Stomach (tissue), 9 donors: ENCODE results near the gene TAF4. TPM values are rescaled to one million over a fixed set of nuclear protein-coding genes. Genes with fewer than 3 reads are reported as not detected.

Experiments
- DNase-seq, 2 donors: peaks; one replicate each; pipeline versions ENCODE4 v3.0.0 to v3.0.0-alpha.2; 2013 to 2019
- H3K27ac ChIP-seq, 5 donors: fragments of 200-600 bp in 4 of 5; sonication (generic) in 4 of 5; one replicate each; pipeline ENCODE4 v1.5.1; 2013 to 2019; ENCODE audit warnings: mild to moderate bottlenecking in 1 of 5, moderate library complexity in 1 of 5
- H3K27me3 ChIP-seq, 3 donors: fragments of 200-600 bp; sonication (generic); one replicate each; pipeline ENCODE4 v1.5.1; 2017 to 2019; ENCODE audit warnings: mixed run types in 1 of 3
- H3K36me3 ChIP-seq, 4 donors: fragments of 200-600 bp; sonication (generic); 1 replicate in 3 of 4; 2 replicates in 1 of 4; pipeline ENCODE4 v1.5.1; 2016 to 2019
- H3K4me1 ChIP-seq, 4 donors: fragments of 200-600 bp; sonication (generic); one replicate each; pipeline ENCODE4 v1.5.1; 2016 to 2019
- H3K4me3 ChIP-seq, 4 donors: fragments of 200-600 bp; sonication (generic) in 3 of 4; one replicate each; pipeline ENCODE4 v1.5.1; 2016 to 2019; ENCODE audit warnings: mild to moderate bottlenecking in 1 of 4
- H3K9me3 ChIP-seq, 4 donors: fragments of 200-600 bp; sonication (generic); one replicate each; pipeline ENCODE4 v1.5.1; 2016 to 2019
- EP300 ChIP-seq: sonication (generic); formaldehyde crosslinking; IDR thresholded peaks from one replicate; pipeline ENCODE4 v1.6.1; 2017; ENCODE audit warnings: antibody characterized with exemption
- POLR2A ChIP-seq, 4 donors: fragments of 450-650 bp; IDR thresholded peaks; one replicate each; pipeline ENCODE4 v1.6.1; 2016; ENCODE audit warnings: antibody characterized with exemption in 4 of 4, control low read depth in 2 of 4, mild to moderate bottlenecking in 1 of 4, moderate library complexity in 1 of 4
- POLR2AphosphoS5 ChIP-seq, 3 donors: sonication (generic); formaldehyde crosslinking; IDR thresholded peaks; one replicate each; pipeline ENCODE4 v1.6.1; 2016; ENCODE audit warnings: antibody characterized with exemption in 3 of 3
- WGBS, 5 donors: extraction: QIAGEN DNeasy Blood & Tissue Kit in 3 of 5; methylation state at CpG; one replicate each; pipeline versions ENCODE4 v1.1.5 to v1.1.7; 2013 to 2018; 5-methylcytosine and 5-hydroxymethylcytosine counted together
- intact Hi-C: fragments of 100-400 bp; cut with DNase I; formaldehyde crosslinking; loops from one replicate; pipeline ENCODE4 v1.15.1; 2023; ENCODE audit warnings: low total_unique reads
- polyA plus RNA-seq, 3 donors: library from polyadenylated mRNA; stranded (reverse); fragments of 200-250 nt; gene quantifications; one replicate each; pipeline ENCODE4 v1.2.3, GENCODE V29; 2013
- total RNA-seq, 5 donors: library from RNA; depleted of rRNA; stranded (reverse); fragments of >200 nt; gene quantifications; one replicate each; pipeline versions ENCODE4 v1.1.0 to v1.2.3, GENCODE V29; 2014 to 2016
- TF ChIP-seq, protein P1 (sequence below), 7 experiments: fragments of 450-650 bp in 4 of 7; fragments of 200-600 bp in 3 of 7; sonication (generic) in 3 of 7; IDR thresholded peaks; one replicate each; pipeline ENCODE4 v1.5.1; 2016 to 2019; ENCODE audit warnings: antibody characterized with exemption in 7 of 7, control low read depth in 2 of 7, mild to moderate bottlenecking in 1 of 7
- donor health status: healthy with polysubstance abuse.
- donor health status: Bipolar disorder and iron deficiency.
- donor health status: healthy.

The TAF4 gene
- total and polyA plus RNA-seq, 8 donors = 3.2 to 33.9 (median 11.2) TPM

DNA sequence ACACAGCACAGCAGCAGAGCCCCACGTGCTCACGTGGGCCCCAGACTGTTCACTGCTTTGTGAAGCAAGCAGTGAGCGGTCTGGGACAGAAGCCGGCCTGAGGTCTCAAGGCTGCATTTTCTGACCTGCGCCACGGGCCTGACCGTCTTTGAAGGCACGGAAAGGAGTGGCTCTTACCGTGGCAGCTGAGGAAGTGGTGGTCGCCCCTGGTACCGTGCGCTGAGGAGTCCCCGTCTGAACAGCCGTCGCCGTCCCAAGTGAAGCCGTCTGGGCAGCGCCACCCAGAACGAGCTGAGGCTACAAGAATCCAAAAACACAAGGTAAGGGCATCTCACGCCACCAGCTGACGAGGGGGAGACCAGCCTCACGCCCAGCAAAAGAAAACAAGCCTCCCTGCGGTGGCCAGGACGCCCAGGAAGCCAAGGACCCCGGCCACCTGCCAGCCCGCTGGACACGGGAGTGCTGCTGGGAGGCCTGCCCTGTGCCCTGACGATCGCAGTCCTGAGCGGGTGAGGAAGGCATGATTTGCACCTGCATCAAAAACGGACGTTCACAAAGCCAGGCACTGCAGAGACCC is 55.7 kb downstream of the TAF4 start:
- 90 to 96% (median 95%) methylated on average over 32 of the region's 32 CpGs for WGBS, 5 donors
- H3K27me3 ChIP-seq = no peaks in the 10 kb centered on the region
- DNase-seq = no peak
- peaks cover 57 to 87% (median 84%) of the 10 kb centered on the region in 4 donors for H3K36me3 ChIP-seq
- intact Hi-C loops = loop anchor here (5.0 kb wide), 1 partner anchor 122 kb away; no protein-coding TSS in a partner anchor
- H3K4me3 ChIP-seq = no peak overlapping the region
- no peaks in the 10 kb centered on the region for H3K9me3 ChIP-seq
- peaks cover 0 to 11% (median 7%) of the 10 kb centered on the region in 4 donors for H3K4me1 ChIP-seq
- no peak overlapping the region for H3K27ac ChIP-seq
- no peak for TF ChIP-seq POLR2A (IDR thresholded peaks at IDR 0.05)
- TF ChIP-seq EP300 = no peak
- TF ChIP-seq POLR2AphosphoS5 (IDR thresholded peaks at IDR 0.05) = no peak
- TF ChIP-seq, protein P1, sequence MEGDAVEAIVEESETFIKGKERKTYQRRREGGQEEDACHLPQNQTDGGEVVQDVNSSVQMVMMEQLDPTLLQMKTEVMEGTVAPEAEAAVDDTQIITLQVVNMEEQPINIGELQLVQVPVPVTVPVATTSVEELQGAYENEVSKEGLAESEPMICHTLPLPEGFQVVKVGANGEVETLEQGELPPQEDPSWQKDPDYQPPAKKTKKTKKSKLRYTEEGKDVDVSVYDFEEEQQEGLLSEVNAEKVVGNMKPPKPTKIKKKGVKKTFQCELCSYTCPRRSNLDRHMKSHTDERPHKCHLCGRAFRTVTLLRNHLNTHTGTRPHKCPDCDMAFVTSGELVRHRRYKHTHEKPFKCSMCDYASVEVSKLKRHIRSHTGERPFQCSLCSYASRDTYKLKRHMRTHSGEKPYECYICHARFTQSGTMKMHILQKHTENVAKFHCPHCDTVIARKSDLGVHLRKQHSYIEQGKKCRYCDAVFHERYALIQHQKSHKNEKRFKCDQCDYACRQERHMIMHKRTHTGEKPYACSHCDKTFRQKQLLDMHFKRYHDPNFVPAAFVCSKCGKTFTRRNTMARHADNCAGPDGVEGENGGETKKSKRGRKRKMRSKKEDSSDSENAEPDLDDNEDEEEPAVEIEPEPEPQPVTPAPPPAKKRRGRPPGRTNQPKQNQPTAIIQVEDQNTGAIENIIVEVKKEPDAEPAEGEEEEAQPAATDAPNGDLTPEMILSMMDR (IDR thresholded peaks at IDR 0.05) = no peak

DNA sequence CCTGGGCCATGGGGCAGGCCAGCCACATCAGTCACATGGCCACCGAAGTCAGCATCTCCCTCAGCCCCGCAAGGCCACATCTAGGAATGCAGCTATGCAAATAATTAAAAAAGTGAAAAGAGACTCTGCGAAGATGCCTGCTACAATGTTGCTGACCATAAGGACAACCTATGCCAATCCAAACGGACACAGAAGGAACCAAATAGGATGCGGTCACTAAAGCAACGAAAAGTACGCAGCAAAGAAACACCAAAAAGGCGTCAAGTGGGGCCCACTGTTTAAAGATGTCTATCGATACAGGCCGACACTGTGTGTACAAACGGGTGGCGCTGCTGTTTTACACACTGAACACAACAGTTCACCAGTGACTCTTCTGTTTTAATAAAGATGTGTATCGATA is 56.4 kb downstream of the TAF4 start:
- Histone ChIP-seq H3K9me3 (no peaks in the 10 kb centered on the region), H3K4me3 (no peak overlapping the region), H3K27me3 (no peaks in the 10 kb centered on the region), H3K27ac (no peak overlapping the region), H3K4me1 (peaks cover 0 to 9% (median 7%) of the 10 kb centered on the region in 4 donors), H3K36me3 (peaks cover 63 to 92% (median 88%) of the 10 kb centered on the region in 4 donors)
- TF ChIP-seq EP300 = no peak
- TF ChIP-seq, protein P1 (IDR thresholded peaks at IDR 0.05) = no peak
- TF ChIP-seq POLR2AphosphoS5 (IDR thresholded peaks at IDR 0.05) = no peak
- no peak for TF ChIP-seq POLR2A (IDR thresholded peaks at IDR 0.05)
- DNase-seq = no peak
- 91 to 93% (median 93%) methylated on average over 13 of the region's 13 CpGs for WGBS, 5 donors
- intact Hi-C loops = no loop called here

DNA sequence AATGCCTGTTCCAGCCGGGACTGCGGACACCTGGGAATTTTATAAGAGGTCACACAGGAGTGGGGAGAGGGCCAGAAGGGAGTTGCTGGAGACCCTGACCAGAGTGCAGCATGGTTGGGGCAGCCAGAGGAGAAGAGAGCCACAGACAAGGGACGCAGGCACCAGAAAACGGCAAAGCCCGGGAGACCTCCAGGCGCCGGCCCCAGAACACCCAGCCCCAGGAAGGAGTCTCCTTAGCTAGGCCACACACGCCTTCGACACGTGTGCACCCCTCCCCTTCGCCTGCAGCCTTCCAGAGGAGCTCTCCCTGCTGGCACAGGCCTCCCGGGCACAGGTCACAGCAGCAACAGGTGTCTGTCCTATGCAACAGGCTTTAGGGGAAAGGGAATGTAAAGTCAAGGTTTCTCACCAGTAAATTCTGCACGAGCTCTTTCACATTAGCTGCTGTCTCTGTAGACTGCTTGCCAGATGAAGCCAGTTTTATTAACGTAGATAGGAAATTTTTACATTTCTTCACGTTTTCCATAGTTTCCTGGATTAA is 57.0 kb downstream of the TAF4 start:
- no peak overlapping the region for H3K4me3 ChIP-seq
- TF ChIP-seq, protein P1 (IDR thresholded peaks at IDR 0.05) = no peak
- no peak for TF ChIP-seq POLR2AphosphoS5 (IDR thresholded peaks at IDR 0.05)
- no peak for TF ChIP-seq POLR2A (IDR thresholded peaks at IDR 0.05)
- TF ChIP-seq EP300 = no peak
- intact Hi-C loops = no loop called here
- no peak overlapping the region for H3K27ac ChIP-seq
- H3K9me3 ChIP-seq = no peaks in the 10 kb centered on the region
- DNase-seq = no peak
- no peaks in the 10 kb centered on the region for H3K27me3 ChIP-seq
- H3K4me1 ChIP-seq = peaks cover 0 to 9% (median 7%) of the 10 kb centered on the region in 4 donors
- WGBS, 5 donors = 86 to 95% (median 91%) methylated on average over 14 to 15 of the region's 15 CpGs
- H3K36me3 ChIP-seq = peaks cover 63 to 92% (median 89%) of the 10 kb centered on the region in 4 donors

DNA sequence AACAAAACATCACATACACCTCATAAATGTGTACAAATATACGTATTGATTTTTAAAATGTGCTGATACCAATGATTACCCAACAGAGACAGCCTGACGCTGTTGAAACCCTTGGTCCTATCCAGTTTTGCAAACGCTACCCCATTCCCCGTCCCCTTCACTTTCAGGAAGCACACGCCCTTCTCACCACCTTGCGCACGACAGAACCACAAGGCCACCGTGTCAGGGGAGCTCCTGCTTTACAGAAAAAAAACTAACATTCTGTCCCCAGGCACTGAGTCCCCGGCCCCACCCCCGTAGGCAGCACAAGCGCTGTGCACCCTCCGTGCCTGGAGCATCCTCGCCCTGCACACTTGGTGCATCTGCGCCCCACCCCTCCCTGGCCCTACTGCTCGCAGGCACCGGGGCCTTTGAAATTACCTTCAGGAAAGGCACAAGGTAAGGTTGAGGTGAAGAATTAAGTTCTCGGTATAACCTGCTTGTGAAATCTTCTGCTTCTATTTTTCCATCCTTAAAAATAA is 58.5 kb downstream of the TAF4 start:
- intact Hi-C loops = no loop called here
- Histone ChIP-seq H3K4me1 (peaks cover 0 to 9% (median 7%) of the 10 kb centered on the region in 4 donors), H3K27me3 (no peaks in the 10 kb centered on the region), H3K9me3 (no peaks in the 10 kb centered on the region), H3K36me3 (peaks cover 71 to 92% (median 89%) of the 10 kb centered on the region in 4 donors), H3K27ac (no peak overlapping the region), H3K4me3 (no peak overlapping the region)
- no peak for DNase-seq
- 85 to 93% (median 86%) methylated on average over 17 of the region's 17 CpGs for WGBS, 5 donors
- TF ChIP-seq POLR2AphosphoS5 (IDR thresholded peaks at IDR 0.05) = no peak
- TF ChIP-seq EP300 = no peak
- TF ChIP-seq, protein P1 (IDR thresholded peaks at IDR 0.05) = no peak
- TF ChIP-seq POLR2A (IDR thresholded peaks at IDR 0.05) = no peak
